NK-92 (cell line): Measurements from ENCODE around the gene DCTN2.
"Not testable (repeated sequence)": the region's sequence is repeated elsewhere in the genome, so short reads cannot be mapped to it uniquely, and the experiment has no call there.

ENCODE experiments used
- DNase-seq: peaks from one replicate; lab custom pipeline; 2025; ENCODE audit not compliant: unreplicated experiment; lab: John Stamatoyannopoulos, UW

The DCTN2 gene

GRCh38 chr12:57517187-57517586 lies 29.8 kb downstream of the DCTN2 start:
- DNase-seq, result no peak

DNA sequence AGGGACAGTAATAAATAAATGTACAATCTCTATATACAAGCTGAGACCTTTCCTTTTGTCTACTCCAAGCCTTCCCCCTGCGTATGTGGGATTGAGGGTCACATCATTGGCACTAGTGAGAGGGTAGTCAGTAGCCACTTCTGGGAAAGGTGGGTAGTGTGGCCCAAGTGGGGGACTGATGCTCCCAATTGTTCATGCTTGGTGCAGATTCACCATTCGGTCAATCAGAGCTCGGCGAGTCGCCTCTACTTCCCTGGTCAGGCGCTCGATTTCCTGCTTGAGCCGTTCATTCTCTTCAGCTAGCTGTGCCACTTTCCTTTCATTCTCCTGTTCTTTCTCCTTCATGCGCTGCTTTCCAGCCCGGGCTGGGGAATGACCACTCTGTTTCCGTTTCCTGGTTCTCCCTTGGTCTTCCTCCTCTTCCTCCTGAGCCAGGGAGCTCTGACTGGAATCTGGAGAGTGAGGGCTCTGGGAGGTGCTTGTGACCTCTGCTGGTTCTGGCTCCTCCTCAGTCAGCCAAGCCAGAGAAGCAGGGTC lies 30.3 kb downstream of the DCTN2 start:
- no peak for DNase-seq

- DNase-seq, result no peak
Observed at GRCh38 chr12:57515934-57516541, 31.0 kb downstream of the DCTN2 start.

DNA sequence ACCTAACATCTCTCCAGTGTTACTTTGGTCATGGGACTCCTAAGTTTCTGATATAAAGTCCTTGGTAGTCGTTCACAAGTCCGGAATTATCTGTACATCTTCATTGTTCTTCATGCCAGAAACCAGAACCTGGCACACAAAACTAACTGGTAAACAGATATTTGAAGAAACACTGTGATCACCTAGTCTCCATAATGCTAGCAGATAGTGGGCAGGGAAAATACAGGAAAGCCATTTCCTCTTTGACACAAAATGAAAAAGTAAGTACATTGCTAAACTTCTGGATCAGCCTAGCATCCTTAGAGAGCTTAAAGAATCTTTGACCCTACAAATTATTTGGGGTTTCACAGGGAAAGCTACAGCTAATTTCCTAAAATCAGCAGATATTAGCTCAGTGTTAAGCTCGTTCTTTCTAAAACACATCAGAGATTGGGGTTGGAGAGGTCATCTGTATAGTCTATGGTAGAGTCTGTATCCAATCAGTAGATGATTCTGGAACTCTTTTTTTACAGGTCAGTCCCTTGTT lies 31.5 kb downstream of the DCTN2 start:
- DNase-seq, result no peak

DNA sequence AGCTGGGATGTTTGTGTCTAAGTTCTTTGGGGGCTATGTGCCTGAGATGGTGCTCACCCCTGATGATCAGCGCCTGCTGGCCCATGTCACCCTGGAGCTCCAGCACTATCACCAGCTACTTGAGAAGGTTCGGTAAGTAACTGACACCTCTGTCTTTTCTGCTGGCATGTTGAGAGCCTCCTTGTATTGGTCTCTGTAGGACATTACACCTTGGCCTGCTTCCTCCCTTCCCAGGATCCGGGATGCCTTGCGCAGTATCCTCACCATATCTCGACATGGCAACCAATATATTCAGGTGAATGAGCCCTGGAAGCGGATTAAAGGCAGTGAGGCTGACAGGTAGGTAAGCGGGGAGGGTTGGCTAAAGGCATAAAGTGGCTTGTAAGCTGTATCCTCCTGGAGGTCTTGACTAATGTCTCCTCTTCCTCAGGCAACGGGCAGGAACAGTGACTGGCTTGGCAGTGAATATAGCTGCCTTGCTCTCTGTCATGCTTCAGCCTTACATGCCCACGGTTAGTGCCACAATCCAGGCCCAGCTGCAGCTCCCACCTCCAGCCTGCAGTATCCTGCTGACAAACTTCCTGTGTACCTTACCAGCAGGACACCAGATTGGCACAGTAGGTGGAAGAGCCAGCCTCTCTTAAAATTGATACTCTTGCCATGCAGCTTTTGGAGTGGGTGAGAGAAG lies 32.1 kb downstream of the DCTN2 start:
- DNase-seq, result no peak

- DNase-seq, result not testable (repeated sequence)
Observed at GRCh38 chr12:57514246-57514645, 32.7 kb downstream of the DCTN2 start.

DNA sequence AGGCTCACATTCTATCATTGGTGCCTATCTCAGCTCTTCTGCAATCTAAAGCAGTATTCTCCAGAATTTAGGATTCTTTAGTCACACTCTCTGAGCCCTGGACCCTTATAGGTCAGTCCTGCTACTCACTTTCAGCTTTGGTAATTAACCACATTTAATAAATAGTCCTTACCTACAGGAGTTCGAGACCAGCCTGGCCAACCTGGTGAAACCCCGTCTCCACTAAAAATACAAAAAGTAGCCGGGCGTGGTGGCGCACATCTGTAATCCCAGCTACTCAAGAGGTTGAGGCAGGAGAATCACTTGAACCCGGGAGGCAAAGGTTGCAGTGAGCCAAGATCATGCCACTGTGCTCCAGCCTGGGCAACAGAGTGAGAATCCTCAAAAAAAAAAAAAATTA lies 33.3 kb downstream of the DCTN2 start:
- DNase-seq, result not testable (repeated sequence)

GRCh38 chr12:57513266-57513665 lies 33.7 kb downstream of the DCTN2 start:
- no peak for DNase-seq

DNA sequence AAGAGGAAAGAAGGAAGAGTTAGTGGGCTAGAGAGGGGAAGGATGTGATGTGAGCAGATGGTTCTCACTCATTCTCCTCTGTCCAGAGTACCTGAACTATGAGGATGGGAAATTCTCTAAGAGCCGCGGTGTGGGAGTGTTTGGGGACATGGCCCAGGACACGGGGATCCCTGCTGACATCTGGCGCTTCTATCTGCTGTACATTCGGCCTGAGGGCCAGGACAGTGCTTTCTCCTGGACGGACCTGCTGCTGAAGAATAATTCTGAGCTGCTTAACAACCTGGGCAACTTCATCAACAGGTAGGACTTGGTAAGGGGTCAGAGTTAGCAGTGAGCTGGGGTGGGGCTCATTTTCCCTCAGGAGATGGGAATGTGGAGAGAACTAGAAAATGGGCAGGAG lies 34.3 kb downstream of the DCTN2 start:
- DNase-seq, result no peak

GRCh38 chr12:57511588-57512325 lies 35.2 kb downstream of the DCTN2 start:
- DNase-seq, result no peak

DNA sequence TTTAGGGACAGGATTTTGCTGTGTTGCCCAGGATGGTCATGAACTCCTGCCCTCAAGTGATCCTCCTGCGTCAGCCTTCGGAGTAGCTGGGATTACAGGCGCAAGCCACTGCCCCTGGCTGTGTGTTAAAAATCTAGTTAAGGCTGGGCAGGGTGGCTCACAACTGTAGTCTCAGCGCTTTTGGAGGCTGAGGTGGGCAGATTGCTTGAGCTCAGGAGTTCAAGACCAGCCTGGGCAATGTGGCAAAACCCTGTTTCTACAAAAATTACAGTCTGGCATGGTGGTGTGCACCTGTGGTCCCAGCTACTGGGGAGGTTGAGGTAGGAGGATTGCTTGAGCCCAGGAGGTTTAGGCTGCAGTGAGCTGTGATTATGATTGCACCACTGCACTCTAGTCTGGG lies 35.8 kb downstream of the DCTN2 start:
- DNase-seq, result no peak

GRCh38 chr12:57507796-57508195 lies 39.2 kb downstream of the DCTN2 start:
- DNase-seq, result not testable (repeated sequence)

DNA sequence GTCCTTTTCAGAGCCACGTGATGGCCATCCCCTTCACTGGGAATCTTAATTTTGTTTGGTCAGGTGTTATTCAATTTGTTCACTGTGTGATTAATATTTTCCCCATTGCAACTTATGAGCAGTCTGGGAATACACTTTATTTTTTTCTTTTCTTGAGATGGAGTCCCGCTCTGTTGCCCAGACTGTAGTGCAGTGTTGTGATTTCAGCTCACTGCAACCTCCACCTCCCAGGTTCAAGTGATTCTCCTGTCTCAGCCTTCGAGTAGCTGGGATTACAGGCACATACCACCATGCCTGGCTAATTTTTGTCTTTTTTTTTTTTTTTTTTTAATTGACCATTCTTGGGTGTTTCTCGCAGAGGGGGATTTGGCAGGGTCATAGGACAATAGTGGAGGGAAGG lies 40.5 kb downstream of the DCTN2 start:
- not testable (repeated sequence) for DNase-seq

DNA sequence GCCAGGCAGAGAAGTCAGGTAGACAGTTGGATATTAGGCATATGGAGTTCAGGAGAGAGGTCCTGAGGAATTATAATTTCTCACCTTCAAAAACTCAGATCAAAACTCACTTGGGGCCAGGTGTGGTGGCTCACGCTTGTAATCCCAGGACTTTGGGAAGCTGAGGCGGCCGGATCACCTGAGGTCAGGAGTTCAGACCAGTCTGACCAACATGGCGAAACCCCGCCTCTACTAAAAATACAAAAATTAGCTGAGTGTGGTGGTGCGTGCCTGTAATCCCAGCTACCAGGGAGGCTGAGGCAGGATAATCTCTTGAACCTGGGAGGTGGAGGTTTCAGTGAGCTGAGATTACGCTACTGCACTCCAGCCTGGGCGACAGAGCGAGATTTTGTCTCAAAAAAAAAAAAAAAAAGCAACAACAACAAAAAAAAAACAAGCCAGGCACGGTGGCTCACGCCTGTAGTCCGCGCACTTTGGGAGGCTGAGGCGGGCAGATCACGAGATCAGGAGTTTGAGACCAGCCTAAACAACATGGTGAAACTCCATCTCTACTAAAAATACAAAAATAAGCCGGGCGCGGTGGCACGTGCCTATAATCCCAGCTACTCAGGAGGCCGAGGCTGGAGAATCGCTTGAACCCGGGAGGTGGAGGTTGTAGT lies 44.6 kb downstream of the DCTN2 start:
- not testable (repeated sequence) for DNase-seq

- DNase-seq, result no peak
Observed at GRCh38 chr12:57500213-57500612, 46.8 kb downstream of the DCTN2 start.

GRCh38 chr12:57498571-57498970 lies 48.4 kb downstream of the DCTN2 start:
- no peak for DNase-seq

GRCh38 chr12:57498132-57498502 lies 48.9 kb downstream of the DCTN2 start:
- DNase-seq, result no peak

GRCh38 chr12:57497223-57498131 lies 49.5 kb downstream of the DCTN2 start:
- no peak for DNase-seq

DNA sequence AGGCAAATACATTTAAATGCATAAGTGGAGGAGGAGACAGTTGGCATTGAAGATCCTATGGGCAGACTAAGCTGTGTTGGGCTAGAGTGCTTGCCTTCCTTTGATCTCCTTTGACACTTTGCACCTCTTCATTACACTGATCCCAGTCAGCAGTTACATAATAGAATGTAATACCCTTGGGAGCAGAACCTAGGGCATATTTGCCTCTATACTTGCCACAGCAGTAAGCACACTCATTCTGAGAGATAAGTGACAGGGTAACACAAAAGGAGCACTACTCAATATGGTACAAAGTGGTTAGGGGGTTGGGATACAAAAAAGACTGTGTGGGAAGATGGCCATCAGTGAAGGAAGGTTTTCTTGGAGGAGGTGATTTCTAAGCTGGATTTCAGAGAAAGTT lies 50.2 kb downstream of the DCTN2 start:
- DNase-seq, result no peak

- DNase-seq, result not testable (repeated sequence)
Observed at GRCh38 chr12:57495051-57495701, 51.8 kb downstream of the DCTN2 start.
